ENCODE data around the gene PCBP1.
"Not testable (repeated sequence)": the region's sequence is repeated elsewhere in the genome, so short reads cannot be mapped to it uniquely, and the experiment has no call there.

The PCBP1 gene

DNA sequence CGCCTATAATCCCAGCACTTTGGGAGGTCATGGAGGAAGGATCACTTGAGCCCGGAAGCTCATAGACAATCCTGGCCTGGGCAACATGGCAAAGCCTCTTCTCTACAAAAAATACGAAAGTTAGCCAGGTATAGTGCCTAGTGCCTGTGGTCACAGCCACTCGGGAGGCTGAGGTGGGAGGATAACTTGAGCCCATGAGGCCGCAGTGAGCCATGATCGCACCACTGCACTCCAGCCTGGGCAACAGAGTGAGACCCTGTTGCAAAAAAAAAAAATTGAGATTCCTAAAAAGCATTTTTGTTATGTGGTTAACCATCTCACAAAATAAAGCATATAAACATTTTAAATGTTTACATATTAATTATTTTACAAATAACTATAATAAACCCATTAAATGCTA lies 13.9 kb downstream of the PCBP1 start:
- no peak for ATAC-seq

DNA sequence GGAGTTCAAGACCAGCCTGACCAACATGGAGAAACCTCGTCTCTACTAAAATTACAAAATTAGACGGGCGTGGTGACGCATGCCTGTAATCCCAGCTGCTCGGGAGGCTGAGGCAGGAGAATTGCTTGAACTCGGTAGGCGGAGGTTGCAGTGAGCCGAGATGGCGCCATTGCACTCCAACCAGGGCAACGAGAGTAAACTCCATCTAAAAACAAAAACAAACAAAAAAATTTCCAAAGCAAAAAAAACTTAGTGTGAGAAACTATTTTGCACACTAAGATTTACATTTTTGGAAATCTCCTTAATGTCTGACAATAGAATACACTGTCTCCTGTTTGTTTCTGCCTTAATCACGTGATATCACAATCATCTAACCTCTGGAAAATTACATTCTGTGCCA lies 14.4 kb downstream of the PCBP1 start:
- not testable (repeated sequence) for ATAC-seq

- ATAC-seq: not testable (repeated sequence)
These were observed 15.1 kb downstream of the PCBP1 start for GRCh38 chr2:70102323-70102905.

DNA sequence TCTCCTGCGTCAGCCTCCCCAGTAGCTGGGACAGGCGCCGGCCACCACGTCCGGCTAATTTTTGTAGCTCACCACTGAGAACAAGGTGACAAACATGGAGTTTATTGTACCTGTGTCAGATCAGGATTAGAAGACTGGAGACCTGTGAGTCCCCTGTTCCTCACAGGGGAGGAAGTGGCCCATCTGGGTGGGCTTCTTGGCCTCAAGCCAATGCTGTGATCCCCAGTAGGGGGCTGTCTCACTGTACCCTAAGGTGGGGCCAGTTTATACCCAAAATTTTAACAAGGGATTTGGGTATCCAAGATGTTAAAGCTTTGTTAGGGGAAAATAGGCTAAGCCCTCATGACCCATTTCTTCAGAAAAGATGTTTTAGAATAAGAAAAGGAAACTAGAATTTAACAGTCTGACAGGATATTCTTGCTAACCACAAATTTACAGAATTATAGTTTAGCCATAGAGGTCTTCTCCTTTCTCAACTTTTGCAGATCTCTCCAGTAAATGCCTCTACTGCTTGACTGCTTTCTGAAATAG lies 16.3 kb downstream of the PCBP1 start:
- ATAC-seq: peak; percentile 15 to 29

DNA sequence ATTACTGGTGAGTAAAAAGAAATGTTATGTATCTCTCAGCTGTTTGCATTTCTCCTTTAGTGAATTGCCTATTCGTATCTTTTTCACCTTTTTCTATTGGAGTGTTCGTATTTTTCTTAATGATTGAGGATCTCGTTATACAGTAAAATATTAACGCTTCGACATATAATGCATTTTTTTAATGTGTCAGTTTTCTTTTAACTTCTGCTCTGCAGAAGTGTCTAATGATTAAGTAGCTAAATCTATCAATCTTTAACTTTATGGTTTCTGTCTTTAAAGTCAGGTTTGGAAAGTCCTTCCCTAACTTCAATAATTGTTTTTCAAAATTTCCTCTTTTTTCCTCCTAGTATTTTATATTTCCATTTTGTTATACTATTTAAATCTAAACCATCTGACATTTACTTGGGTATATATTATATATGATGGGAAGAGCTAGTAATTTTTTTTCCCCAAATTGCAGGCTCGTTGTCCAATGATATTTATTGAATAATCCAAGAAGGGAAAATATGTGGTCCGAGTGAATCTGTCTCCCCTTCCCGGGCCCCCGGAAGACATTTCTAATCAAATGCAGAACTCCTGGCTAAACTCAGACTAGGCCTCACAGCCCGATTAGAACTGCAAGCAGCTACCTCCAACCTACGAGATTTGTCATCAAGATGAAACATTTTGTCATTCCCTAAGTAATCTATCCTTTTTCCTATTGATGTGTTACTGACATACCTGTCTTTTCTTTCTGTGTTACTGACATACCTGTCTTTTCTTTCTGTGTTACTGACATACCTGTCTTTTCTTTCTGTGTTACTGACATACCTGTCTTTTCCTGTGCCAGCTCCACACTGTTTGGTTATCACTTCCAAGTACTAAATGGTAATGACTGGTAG lies 17.2 kb downstream of the PCBP1 start:
- no peak for ATAC-seq

- ATAC-seq: not testable (repeated sequence)
These were observed 18.9 kb downstream of the PCBP1 start for GRCh38 chr2:70106138-70106537.

- not testable (repeated sequence) for ATAC-seq
These were observed 23.1 kb downstream of the PCBP1 start for GRCh38 chr2:70110397-70110796.

GRCh38 chr2:70111752-70112591 lies 24.7 kb downstream of the PCBP1 start:
- ATAC-seq: no peak

DNA sequence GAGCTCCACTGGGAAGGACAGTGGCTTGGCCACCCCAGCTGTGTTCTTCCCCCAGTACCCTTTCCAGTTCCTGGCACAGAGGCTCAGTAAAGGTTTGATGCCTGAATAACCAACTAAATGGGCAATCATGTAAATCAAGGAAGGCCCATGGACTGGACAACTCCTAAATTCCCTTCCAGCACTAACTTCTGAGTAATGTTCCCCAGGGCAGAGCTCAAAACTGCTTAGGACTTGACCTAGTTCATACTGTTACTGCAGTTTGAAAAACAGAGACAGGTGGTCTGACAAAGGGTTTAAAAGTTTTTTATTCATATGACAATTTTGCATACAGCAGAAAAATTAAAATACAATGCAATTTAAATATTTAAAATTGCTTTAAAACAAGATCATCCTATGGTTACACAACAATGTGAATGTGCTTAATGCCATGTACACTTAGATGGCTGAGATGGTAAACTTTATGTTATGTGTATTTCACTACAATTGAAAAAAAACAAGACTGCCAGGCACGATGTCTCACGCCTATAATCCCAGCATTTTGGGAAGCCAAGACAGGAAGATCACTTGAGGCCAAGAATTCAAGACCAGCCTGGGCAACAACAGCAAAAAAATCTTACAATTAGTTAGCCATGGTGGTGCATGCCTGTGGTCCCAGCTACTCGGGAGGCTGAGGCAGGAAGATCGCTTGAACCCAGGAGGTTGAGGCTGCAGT lies 26.2 kb downstream of the PCBP1 start:
- ATAC-seq: no peak

GRCh38 chr2:70115646-70116442 lies 28.6 kb downstream of the PCBP1 start:
- ATAC-seq: peak in 1 of 2 donors; percentile 47

- no peak for ATAC-seq
These were observed 29.8 kb downstream of the PCBP1 start for GRCh38 chr2:70116936-70117552.

GRCh38 chr2:70118798-70119454 lies 31.6 kb downstream of the PCBP1 start:
- no peak for ATAC-seq

DNA sequence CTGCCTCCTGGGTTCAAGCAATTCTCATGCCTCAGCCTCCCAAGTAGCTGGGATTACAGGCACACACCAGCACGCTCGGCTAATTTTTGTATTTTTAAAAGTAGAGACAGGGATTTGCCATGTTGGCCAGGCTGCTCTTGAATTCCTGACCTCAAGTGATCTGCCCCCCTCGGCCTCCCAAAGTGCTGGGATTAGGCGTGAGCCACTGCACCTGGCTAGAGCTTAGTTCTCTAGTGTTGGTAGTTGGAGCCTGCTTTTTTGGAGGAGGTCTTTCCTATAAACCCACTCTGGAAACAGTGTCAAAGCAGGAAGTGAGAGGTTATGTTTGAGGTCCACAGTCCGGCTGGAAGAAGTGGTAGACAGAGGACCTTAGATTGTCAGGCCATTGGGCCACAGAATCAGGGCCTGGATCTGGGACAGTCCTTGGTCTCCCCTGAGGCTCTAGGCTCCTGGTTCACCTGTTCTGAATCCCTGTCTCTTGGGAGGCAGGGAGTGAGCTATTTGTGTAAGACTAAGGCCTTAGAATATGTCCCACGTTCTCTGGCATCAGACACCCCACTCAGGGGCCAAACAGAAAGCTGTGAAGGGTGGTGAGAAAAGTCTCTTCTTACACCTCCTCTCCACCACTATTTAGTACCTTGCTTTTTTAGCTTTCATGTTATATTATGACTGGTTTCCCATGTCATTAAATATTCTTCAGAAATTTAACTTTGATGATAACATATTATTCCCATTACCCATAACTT lies 34.5 kb downstream of the PCBP1 start:
- no peak for ATAC-seq

DNA sequence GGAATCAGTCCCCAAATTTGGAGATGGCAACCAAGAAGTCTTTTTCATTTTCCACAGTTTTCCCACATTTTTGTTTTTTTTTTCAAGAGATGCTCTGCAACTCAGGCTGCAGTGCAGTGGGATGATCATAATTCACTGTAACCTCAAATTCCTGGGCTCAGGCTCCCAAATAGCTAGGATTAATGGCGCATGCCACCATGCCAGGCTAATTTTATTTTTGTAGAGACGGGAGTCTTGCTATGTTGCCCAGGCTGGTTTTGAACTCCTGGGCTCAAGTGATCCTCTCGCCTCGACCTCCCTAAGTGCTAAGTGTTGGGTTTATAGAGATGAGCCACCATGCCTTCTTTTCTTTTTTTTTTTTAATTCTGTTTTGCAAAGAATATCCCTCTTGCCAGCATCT lies 35.2 kb downstream of the PCBP1 start:
- no peak for ATAC-seq

GRCh38 chr2:70123051-70123828 lies 36.0 kb downstream of the PCBP1 start:
- ATAC-seq: no peak

- peak in 1 of 2 donors; percentile 2 for ATAC-seq
These were observed 36.5 kb downstream of the PCBP1 start for GRCh38 chr2:70123829-70124116.

- ATAC-seq: peak; percentile 66 to 69
These were observed 37.8 kb downstream of the PCBP1 start for GRCh38 chr2:70124983-70125480.

GRCh38 chr2:70125498-70125898 lies 38.2 kb downstream of the PCBP1 start:
- ATAC-seq: no peak

GRCh38 chr2:70126413-70126812 lies 39.1 kb downstream of the PCBP1 start:
- ATAC-seq: no peak
